ENCODE measurements around the gene LCE7A.

LCE7A gene

DNA sequence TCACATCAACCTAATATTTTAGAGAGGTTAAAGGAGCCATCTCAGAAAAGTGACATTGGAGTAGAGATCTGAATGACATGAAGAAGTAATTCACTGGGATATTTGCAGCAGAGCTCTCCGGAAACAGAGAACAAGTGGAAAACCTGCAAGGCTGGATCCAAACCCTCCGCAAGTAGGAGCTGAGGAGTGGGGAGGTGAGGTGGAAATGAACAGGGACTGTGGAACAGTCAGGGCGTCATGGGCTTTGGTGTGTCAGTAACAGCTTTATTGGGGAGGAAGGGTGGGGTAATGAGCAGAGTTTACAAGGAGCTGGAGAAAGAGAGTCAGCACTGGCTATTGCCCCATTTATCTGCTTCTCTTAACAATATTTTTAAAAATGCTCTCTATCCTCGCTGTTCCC, 39.2 kb downstream of the LCE7A start (continued):
- TF ChIP-seq, protein P1, sequence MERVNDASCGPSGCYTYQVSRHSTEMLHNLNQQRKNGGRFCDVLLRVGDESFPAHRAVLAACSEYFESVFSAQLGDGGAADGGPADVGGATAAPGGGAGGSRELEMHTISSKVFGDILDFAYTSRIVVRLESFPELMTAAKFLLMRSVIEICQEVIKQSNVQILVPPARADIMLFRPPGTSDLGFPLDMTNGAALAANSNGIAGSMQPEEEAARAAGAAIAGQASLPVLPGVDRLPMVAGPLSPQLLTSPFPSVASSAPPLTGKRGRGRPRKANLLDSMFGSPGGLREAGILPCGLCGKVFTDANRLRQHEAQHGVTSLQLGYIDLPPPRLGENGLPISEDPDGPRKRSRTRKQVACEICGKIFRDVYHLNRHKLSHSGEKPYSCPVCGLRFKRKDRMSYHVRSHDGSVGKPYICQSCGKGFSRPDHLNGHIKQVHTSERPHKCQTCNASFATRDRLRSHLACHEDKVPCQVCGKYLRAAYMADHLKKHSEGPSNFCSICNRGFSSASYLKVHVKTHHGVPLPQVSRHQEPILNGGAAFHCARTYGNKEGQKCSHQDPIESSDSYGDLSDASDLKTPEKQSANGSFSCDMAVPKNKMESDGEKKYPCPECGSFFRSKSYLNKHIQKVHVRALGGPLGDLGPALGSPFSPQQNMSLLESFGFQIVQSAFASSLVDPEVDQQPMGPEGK (tag by site-specific recombination; IDR thresholded peaks at IDR 0.05) = no peak
- TF ChIP-seq ZNF433 (tag by site-specific recombination; IDR thresholded peaks at IDR 0.05; ENCODE audit: low read depth) (no peak), ZNF157 (tag by site-specific recombination; IDR thresholded peaks at IDR 0.05) (no peak), ZNF624 (tag by site-specific recombination; IDR thresholded peaks at IDR 0.05) (no peak)

GRCh38 chr1:152899883-152900282, 40.1 kb downstream of the LCE7A start:
- H3K36me3 ChIP-seq (ENCODE audit: control insufficient read depth in 2 of 2, insufficient read depth in 1 of 2, low read length in 2 of 2) = no peaks in the 10 kb centered on the region
- no peaks in the 10 kb centered on the region for H3K9me3 ChIP-seq (ENCODE audit: control insufficient read depth, insufficient read depth, low read depth, low read length)
- ChIA-PET CTCF (no interaction called here), POLR2A (no interaction called here)
- TF ChIP-seq ZNF416 (tag by site-specific recombination; IDR thresholded peaks at IDR 0.05) (no peak), ZBTB17 (tag by site-specific recombination; IDR thresholded peaks at IDR 0.05) (no peak), ZNF596 (tag by site-specific recombination; IDR thresholded peaks at IDR 0.05) (no peak), ZNF621 (tag by site-specific recombination; IDR thresholded peaks at IDR 0.05) (no peak), GLIS2 (tag by site-specific recombination; IDR thresholded peaks at IDR 0.05) (no peak), ZNF707 (tag by site-specific recombination; IDR thresholded peaks at IDR 0.05) (no peak), ZNF114 (tag by site-specific recombination; IDR thresholded peaks at IDR 0.05) (no peak), ZNF16 (tag by site-specific recombination; IDR thresholded peaks at IDR 0.05; ENCODE audit: low read depth) (no peak), ZNF2 (tag by site-specific recombination; IDR thresholded peaks at IDR 0.05) (no peak), ZNF571 (tag by site-specific recombination; IDR thresholded peaks at IDR 0.05) (no peak)
- TF ChIP-seq, protein P2, sequence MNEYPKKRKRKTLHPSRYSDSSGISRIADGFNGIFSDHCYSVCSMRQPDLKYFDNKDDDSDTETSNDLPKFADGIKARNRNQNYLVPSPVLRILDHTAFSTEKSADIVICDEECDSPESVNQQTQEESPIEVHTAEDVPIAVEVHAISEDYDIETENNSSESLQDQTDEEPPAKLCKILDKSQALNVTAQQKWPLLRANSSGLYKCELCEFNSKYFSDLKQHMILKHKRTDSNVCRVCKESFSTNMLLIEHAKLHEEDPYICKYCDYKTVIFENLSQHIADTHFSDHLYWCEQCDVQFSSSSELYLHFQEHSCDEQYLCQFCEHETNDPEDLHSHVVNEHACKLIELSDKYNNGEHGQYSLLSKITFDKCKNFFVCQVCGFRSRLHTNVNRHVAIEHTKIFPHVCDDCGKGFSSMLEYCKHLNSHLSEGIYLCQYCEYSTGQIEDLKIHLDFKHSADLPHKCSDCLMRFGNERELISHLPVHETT (tag by site-specific recombination; IDR thresholded peaks at IDR 0.05) = no peak
- H3K27ac ChIP-seq (ENCODE audit: extremely low read depth, low read depth, low read length) = no peak overlapping the region
- no peaks in the 10 kb centered on the region for H3K4me1 ChIP-seq (ENCODE audit: control insufficient read depth, insufficient read depth, low read length)
- no peak overlapping the region for H3K4me3 ChIP-seq (ENCODE audit: low read depth, low read length)

GRCh38 chr1:152901631-152902030, 41.8 kb downstream of the LCE7A start:
- Histone ChIP-seq H3K4me1 (ENCODE audit: control insufficient read depth, insufficient read depth, low read length) (no peaks in the 10 kb centered on the region), H3K27ac (ENCODE audit: extremely low read depth, low read depth, low read length) (no peak overlapping the region), H3K36me3 (ENCODE audit: control insufficient read depth in 2 of 2, insufficient read depth in 1 of 2, low read length in 2 of 2) (no peaks in the 10 kb centered on the region), H3K9me3 (ENCODE audit: control insufficient read depth, insufficient read depth, low read depth, low read length) (no peaks in the 10 kb centered on the region), H3K4me3 (ENCODE audit: low read depth, low read length) (no peak overlapping the region)
- TF ChIP-seq ZNF223 (tag by site-specific recombination; IDR thresholded peaks at IDR 0.05) = no peak
- CTCF ChIA-PET = interaction anchor here (1.2 kb wide), 1 partner anchor 31 kb away, joined by 3 read pairs; no protein-coding TSS in a partner anchor
- POLR2A ChIA-PET = no interaction called here

DNA sequence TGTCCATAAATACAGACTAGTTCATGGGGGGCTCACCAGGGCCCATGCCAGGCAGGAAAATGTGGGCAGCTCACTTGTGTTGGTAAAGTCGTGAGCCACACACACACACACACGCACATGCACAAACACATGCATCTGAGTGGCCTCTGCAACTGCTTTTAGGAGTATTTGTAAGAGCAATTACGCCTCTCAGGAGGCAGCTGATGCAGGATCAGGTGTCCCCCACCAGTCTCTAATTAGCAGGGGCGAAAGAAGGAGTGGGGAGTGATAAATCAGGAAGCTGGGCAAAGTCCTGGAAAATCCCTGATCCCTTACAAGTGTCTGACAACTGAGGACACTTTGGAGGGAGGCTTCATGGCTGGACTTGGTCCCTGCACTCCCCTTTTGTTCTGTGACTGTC, 42.8 kb downstream of the LCE7A start:
- no peaks in the 10 kb centered on the region for H3K9me3 ChIP-seq (ENCODE audit: control insufficient read depth, insufficient read depth, low read depth, low read length)
- H3K4me1 ChIP-seq (ENCODE audit: control insufficient read depth, insufficient read depth, low read length) = no peaks in the 10 kb centered on the region
- CTCF ChIA-PET = interaction anchor here (1.1 kb wide), 1 partner anchor 30 kb away, joined by 3 read pairs; no protein-coding TSS in a partner anchor
- no peak overlapping the region for H3K27ac ChIP-seq (ENCODE audit: extremely low read depth, low read depth, low read length)
- no peaks in the 10 kb centered on the region for H3K36me3 ChIP-seq (ENCODE audit: control insufficient read depth in 2 of 2, insufficient read depth in 1 of 2, low read length in 2 of 2)
- POLR2A ChIA-PET = no interaction called here
- H3K4me3 ChIP-seq (ENCODE audit: low read depth, low read length) = no peak overlapping the region
- TF ChIP-seq SALL2 (tag by site-specific recombination; IDR thresholded peaks at IDR 0.05; ENCODE audit: borderline replicate concordance) (no peak), ZNF610 (tag by site-specific recombination; IDR thresholded peaks at IDR 0.05; ENCODE audit: borderline replicate concordance) (no peak), ZNF48 (tag by site-specific recombination; IDR thresholded peaks at IDR 0.05) (no peak), BCL11A (tag by site-specific recombination; IDR thresholded peaks at IDR 0.05; ENCODE audit: low read depth) (no peak), ZEB2 (tag by site-specific recombination; IDR thresholded peaks at IDR 0.05) (no peak), GLIS2 (tag by site-specific recombination; IDR thresholded peaks at IDR 0.05) (no peak), ZBTB44 (tag by site-specific recombination; IDR thresholded peaks at IDR 0.05) (no peak), ZFHX2 (tag by site-specific recombination; conservative IDR thresholded peaks at IDR 0.05) (no peak), ZNF473 (tag by site-specific recombination; IDR thresholded peaks at IDR 0.05) (no peak), ZNF239 (tag by site-specific recombination; IDR thresholded peaks at IDR 0.05) (no peak), ZNF416 (tag by site-specific recombination; IDR thresholded peaks at IDR 0.05) (no peak), ZNF10 (tag by site-specific recombination; IDR thresholded peaks at IDR 0.05) (no peak)
- TF ChIP-seq, protein P3, sequence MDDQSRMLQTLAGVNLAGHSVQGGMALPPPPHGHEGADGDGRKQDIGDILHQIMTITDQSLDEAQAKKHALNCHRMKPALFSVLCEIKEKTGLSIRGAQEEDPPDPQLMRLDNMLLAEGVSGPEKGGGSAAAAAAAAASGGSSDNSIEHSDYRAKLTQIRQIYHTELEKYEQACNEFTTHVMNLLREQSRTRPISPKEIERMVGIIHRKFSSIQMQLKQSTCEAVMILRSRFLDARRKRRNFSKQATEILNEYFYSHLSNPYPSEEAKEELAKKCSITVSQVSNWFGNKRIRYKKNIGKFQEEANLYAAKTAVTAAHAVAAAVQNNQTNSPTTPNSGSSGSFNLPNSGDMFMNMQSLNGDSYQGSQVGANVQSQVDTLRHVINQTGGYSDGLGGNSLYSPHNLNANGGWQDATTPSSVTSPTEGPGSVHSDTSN (CRISPR knock-in tag; IDR thresholded peaks at IDR 0.05) = no peak
